GM18502 (cell line): ENCODE measurements around the gene GNAL.

Experiments used
- ATAC-seq: cut with Tn5 transposase; IDR thresholded peaks from one replicate; pipeline ENCODE4 v1.9.1; 2021; ENCODE audit warnings: mild to moderate bottlenecking; ENCODE audit not compliant: unreplicated experiment, poor library complexity

Gene GNAL

DNA sequence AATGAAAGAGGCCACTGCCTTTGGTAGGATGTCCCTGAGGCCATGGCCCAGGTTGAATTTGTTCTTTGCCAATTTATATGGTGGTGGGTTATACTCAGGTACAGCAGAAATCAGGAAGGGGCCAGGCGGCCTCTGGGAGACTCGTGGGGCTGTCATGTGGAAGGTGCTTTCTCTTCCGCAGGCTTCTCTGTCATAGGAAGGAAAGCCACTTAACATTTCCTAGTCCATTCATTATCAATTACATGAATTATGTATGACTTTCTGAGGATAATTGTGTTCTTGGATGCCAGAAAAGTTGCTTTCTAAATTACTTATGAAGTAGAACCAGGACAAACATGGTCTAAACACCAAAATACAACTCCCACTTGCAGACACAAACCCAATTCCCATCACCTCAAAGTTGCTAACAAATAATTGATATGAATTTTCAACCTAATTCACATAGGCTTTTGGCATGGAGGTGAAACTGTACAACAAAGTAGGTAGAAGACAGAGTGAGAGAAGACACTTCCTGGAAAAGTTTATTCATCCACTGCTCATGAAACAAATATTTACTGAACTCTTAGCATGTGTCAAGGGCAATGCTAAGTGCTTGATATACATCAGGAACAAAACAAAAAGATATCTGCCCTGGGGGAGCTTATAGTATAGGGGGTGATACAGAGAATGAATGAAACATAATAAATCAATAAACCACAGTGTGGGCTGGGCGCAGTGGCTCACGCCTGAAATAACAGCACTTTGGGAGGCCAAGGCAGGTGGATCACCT, 111.7 kb downstream of the GNAL start:
- ATAC-seq: no peak

DNA sequence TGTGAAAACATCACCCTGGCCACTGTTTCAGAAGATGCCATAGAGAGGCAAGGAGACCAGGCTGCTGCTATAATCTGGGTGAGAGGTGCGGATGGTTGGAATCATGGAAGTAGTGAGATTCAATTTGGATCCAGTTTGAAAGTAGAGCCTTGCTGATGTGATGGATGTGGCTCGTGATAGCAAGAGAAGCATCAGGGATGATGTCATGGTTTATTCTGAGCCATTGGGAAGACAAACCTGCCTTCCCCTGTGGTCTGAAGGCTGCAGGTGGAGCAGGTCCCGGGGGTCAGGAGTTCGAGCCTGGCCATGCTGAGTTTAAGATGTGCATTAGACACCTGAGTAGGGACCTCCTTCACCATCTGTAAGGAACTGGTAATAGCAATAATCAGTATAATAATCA, 112.5 kb downstream of the GNAL start:
- ATAC-seq: no peak

- no peak for ATAC-seq
These were observed 113.1 kb downstream of the GNAL start for GRCh38 chr18:11802158-11802557.

- no peak for ATAC-seq
These were observed 113.5 kb downstream of the GNAL start for GRCh38 chr18:11802586-11802985.

GRCh38 chr18:11807233-11807632, 118.2 kb downstream of the GNAL start:
- ATAC-seq: no peak

- no peak for ATAC-seq
These were observed 119.2 kb downstream of the GNAL start for GRCh38 chr18:11808001-11808855.

DNA sequence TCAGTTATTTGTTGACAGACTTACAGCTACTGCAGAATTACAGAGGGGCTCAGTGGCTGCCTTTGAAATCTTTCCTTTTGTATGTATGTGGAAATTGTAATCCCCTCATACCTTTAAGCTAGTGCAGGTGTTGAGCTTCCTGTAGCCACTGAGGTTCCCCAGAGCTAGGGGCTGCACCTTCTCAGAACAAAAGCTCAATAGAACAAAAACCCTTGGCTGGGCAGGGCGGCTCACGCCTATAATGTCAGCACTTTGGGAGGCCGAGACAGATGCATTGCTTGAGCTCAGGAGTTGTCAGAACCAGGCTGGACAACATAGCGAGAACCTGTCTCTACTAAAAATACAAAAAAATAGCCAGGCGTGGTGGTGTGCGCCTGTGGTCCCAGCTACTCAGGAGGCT, 120.8 kb downstream of the GNAL start:
- ATAC-seq: no peak

DNA sequence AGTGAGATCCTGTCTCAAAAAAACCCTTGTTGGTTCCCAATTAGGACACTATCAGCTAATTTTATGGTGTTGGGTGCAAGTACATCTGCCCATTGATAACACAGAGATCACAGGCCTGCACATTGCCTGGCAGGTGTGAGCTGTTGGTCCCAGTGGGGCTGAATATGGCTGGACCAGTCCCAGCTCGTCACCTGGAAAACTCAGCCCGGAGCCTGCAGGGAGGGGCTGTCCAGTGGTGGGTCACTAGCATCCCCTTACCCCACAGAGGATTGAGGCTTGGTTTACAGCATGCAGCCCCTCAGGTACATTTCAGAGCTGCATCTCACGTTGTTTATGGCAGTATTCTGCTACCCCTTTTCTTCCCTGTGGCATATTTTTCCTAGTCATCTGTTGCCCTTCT, 121.3 kb downstream of the GNAL start:
- ATAC-seq: no peak

- no peak for ATAC-seq
These were observed 121.9 kb downstream of the GNAL start for GRCh38 chr18:11811009-11811408.

- ATAC-seq: no peak
These were observed 128.2 kb downstream of the GNAL start for GRCh38 chr18:11817229-11817628.

DNA sequence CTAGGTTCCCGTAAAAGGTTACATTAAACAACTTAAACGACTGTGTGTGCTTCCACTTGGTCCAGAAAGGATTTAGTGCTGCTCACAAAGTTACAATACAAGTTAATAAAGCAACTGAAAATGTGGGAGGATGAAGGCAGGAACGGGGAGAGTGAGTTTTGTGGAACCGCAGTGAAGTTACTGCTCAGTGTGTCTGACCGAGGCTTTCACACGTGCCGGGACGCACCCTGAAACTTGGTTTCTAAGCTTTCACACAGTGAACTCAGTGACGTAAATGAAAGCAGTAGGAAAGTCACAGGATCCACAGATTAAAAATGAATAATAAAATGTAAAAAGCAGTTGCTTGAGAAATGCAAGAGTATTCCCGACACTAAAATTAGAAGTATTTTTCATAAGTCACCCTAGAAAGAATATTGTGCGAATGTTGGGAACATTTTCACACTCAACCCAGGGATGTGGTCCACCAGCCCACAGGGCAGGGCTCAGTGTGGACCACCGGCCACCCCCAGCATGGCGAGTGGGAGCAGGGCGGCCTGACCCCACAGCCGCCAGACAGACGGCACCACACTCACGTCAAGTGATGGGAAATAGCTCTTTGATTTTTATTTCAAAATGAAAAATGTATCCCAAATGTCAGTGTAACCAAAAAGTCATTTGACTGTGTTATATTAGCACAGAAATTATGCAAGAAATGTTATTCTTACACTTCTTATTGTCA, 129.6 kb downstream of the GNAL start:
- no peak for ATAC-seq

DNA sequence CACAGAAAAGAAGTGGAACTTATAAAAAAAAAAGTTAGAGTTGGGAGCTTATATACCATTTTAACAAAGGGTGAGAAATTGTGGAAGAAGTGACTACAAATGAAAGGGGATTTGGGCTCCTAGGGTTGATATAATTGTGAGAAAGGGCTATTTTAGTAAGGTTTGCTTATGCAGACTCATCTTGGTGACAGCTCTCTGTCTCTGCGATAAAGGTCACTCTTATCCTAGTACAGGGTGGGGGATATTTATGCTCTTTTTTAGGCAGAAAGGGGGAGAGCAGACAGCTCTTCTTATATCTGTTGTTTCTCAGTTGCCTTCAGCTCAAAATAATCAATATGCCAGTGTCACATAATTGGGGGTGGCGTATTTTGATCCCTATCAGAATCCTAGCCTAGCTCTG, 130.9 kb downstream of the GNAL start:
- ATAC-seq: no peak

- no peak for ATAC-seq
These were observed 131.6 kb downstream of the GNAL start for GRCh38 chr18:11820697-11821096.

DNA sequence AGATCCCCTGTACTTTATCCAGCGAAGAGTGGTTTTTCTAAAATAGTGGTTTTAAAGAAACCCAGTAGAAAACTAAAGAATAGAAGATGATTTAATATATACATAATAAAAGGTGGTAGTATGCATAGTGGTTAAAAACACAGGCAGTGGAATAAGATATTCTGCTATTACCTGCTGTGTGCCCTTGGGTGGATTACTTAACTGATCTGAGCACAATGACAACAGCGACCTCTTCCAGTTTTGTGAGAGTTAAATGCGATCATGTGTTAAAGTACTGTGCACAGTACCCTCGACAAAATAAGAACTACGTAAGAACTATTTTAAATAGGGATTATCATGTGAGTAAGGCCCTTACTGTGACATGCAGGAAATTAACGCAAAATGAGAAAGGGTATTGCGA, 132.1 kb downstream of the GNAL start:
- no peak for ATAC-seq

DNA sequence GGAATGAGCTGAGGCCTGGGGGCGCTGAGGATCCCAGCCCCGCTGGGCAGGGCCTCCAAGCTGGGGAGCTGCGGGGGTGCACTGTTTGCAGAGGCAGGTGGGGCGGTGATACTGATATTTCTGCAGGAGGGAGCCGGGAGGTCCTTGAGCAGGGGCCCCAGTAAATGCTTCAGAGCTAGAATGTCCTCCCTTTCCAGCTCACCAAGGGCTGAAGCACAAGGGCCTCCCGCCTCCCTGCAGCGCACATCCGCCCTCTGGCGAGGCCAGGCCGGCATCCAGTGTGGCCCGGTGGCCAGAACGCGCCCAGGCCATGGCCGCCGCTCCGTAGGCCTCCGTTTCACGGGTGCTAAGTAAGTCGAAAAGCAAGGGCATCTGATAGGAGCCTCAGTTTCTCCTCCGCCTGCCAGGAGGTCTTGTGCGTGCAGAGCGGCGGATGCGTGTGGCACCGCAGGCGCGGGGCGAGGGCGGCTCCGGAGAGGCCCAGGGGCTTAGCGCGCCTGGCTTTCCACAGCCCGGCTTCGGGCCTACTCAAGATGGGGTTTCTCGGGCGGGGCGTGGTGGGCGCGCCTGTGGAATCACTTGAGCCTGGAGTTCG, 132.7 kb downstream of the GNAL start:
- ATAC-seq: no peak

DNA sequence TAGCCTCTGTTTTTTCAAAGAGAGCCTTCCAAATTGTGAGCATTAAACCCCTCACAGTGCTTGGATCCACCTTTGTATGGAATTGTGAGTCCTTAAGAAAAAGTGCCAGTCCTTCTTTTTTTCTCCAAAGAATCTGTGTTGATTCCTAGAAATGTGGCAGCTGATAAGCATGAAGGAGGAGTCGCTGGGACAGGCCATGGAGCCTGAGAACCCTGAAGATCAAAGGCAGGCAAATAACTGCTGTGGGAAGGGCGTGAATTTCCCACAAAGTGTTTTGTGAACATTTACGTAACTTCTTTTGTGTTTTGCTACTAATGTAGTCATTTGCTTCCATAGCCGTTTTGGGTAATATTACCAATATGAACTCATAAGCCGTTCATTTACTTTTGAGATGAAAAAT, 134.5 kb downstream of the GNAL start:
- ATAC-seq: no peak

- ATAC-seq: no peak
These were observed 137.8 kb downstream of the GNAL start for GRCh38 chr18:11826836-11827235.

DNA sequence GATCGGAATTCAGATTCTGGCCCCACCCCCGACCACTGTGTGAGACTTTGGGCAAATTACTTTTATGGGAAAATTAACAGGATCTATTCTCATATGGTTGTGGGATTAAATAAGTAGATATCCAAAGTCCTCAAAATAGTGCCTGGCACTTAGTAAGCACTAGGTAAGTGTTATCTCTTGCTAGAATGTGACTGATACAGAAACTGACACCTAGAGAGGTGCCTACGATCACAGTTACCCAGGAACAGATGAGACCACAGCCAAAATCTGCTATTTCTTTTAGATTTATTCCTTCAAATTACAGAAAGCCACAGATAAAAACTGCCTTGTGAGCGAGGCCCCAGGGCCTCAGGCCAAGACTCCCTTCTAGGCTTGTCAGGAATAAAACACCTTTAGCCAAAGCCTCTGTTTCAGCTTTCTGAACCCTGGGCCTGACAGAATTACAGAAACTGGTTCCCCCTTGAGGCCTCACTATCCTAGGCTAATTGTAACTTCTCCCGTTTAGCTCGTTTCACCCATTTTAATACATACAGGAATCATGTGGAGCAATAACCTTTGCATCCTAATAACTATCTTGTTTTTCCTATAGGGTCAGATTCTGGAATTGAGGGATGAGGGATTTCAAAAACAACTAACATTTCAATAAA, 139.8 kb downstream of the GNAL start:
- ATAC-seq: no peak

- no peak for ATAC-seq
These were observed 141.5 kb downstream of the GNAL start for GRCh38 chr18:11830585-11830984.

DNA sequence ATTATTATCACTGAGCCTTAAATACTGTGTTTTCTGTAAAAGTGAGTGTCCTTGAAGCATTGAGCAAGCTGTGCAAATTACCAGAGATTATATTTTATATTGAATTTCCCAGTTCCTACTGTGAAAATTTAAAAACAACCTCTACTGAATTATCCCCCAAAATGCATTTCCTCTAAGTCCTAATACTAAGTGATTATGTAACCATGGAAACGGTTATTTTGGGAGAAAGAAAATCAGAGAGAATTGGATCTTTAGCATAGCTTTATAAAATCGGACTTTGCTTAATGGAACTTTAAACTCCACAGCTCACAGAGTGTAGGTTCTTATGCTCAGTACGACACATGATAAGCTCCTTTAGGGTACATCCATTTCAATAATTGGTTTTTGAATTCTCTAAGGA, 142.9 kb downstream of the GNAL start:
- ATAC-seq: no peak
